Measurements from ENCODE around the gene CAPN5. TPM values are rescaled to one million over a fixed set of nuclear protein-coding genes. Genes with fewer than 3 reads are reported as not detected.

CAPN5 gene
- total and polyA plus RNA-seq, 10 donors, result 0.80 to 9.2 (median 4.6) TPM

DNA sequence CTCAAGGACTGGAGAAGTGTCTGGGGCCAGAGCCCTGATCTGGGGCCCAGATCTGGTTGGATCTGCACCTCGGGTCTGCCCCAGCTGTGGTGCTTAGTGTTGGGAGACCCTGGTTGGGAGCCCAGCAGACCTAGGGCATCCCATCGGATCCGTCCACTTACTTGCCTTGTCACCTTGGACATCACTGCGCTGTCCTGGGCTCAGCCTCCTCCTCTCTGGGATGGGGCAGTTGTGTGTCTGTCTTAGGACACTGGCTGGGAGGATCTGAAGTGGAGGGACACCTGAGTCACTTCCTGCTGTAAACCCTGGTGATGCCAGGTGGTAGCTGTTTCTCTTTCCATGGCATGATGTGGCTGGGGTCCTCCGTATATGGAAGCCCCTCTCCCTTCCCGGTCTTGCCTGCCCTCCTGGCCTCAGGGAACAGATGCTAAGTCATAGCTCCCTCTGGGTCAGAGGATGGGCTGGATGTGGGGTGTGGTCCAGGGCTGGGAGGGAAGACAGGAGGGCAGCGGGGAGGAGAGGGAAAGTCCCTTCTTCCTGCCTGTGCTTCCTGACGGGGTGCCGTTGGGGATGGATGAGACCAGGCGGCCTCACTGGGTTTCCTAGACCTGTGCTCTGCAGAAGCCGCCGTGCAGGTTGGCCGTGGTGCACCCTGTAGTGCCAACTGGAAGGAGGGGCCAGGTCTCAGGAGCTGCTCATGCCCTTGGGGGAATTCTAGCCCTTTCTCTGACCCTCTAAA lies 23.8 kb downstream of the CAPN5 start:
- Histone ChIP-seq H3K9me3 (no peaks in the 10 kb centered on the region), H3K36me3 (peaks cover 0 to 9% (median 0%) of the 10 kb centered on the region in 6 donors), H3K4me1 (peaks cover 0 to 28% (median 5%) of the 10 kb centered on the region in 6 donors), H3K27me3 (replicated peaks in 1 of 7) (no peaks in the 10 kb centered on the region), H3K27ac (no peak overlapping the region), H3K4me3 (no peak overlapping the region)
- peak; percentile 70 for DNase-seq
- 50 to 70% (median 56%) methylated on average over 6 to 13 of the region's 13 CpGs for WGBS, 5 donors
- intact Hi-C loops (cut with DNase I; ENCODE audit: low total_unique reads), result loop anchor here (2.0 kb wide), 1 partner anchor 42 kb away; no protein-coding TSS in a partner anchor
- no peak for TF ChIP-seq POLR2AphosphoS5 (IDR thresholded peaks at IDR 0.05)
- no peak for TF ChIP-seq POLR2A (IDR thresholded peaks at IDR 0.05)
- TF ChIP-seq, protein P1, sequence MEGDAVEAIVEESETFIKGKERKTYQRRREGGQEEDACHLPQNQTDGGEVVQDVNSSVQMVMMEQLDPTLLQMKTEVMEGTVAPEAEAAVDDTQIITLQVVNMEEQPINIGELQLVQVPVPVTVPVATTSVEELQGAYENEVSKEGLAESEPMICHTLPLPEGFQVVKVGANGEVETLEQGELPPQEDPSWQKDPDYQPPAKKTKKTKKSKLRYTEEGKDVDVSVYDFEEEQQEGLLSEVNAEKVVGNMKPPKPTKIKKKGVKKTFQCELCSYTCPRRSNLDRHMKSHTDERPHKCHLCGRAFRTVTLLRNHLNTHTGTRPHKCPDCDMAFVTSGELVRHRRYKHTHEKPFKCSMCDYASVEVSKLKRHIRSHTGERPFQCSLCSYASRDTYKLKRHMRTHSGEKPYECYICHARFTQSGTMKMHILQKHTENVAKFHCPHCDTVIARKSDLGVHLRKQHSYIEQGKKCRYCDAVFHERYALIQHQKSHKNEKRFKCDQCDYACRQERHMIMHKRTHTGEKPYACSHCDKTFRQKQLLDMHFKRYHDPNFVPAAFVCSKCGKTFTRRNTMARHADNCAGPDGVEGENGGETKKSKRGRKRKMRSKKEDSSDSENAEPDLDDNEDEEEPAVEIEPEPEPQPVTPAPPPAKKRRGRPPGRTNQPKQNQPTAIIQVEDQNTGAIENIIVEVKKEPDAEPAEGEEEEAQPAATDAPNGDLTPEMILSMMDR (IDR thresholded peaks at IDR 0.05 in 8 of 11, conservative IDR thresholded peaks at IDR 0.05 in 3 of 11), result no peak

DNA sequence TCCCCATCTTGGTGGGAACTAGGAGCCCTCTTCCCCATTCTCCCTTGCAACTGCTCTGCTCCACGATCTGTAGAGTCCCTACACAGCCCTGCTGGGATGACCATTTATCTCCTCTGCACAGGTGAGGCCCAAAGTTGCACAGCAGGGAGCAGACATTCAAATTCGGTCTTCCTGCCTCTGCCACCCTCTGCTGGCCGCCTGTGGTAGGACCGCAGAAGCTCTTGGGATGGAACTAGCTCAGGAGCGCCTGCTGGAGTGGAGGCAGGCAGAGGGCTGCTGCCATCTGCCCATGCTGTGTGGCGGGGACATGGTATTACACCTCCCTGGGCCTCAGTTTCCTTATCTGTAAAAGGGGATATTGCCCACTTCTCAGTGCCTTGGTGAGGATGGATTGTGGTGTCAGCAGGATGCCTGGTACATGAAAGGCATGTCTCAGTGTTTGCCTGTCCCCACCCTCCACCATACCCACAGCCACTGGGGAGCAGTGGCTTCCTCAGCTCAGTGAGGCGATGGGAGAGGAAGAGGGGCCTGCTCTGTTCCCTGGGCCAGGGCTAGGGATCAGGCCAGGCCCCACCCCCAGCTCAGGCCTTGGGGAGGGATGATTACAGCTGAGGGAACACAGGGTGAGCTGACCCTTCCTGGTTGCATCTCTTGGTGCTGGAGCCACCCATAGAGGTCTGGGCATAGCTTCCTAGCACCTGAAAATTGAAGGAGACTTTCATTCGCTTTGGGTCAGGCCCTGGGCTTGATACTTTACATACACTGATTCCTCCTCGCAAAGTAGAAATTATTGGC lies 24.6 kb downstream of the CAPN5 start:
- Histone ChIP-seq H3K4me3 (no peak overlapping the region), H3K4me1 (peaks cover 0 to 20% (median 3%) of the 10 kb centered on the region in 6 donors), H3K9me3 (no peaks in the 10 kb centered on the region), H3K27me3 (replicated peaks in 1 of 7) (no peaks in the 10 kb centered on the region), H3K27ac (no peak overlapping the region), H3K36me3 (peaks cover 0 to 9% (median 0%) of the 10 kb centered on the region in 6 donors)
- TF ChIP-seq POLR2A (IDR thresholded peaks at IDR 0.05) (no peak), POLR2AphosphoS5 (IDR thresholded peaks at IDR 0.05) (peak in 1 of 3 donors; percentile 41)
- TF ChIP-seq, protein P1 (IDR thresholded peaks at IDR 0.05 in 8 of 11, conservative IDR thresholded peaks at IDR 0.05 in 3 of 11), result peak; percentile 86 to 94 (median 90)
- intact Hi-C loops (cut with DNase I; ENCODE audit: low total_unique reads), result loop anchor here (2.0 kb wide), 1 partner anchor 43 kb away; no protein-coding TSS in a partner anchor
- peak; percentile 90 for DNase-seq
- 27 to 38% (median 32%) methylated on average over 8 to 9 of the region's 9 CpGs for WGBS, 5 donors

DNA sequence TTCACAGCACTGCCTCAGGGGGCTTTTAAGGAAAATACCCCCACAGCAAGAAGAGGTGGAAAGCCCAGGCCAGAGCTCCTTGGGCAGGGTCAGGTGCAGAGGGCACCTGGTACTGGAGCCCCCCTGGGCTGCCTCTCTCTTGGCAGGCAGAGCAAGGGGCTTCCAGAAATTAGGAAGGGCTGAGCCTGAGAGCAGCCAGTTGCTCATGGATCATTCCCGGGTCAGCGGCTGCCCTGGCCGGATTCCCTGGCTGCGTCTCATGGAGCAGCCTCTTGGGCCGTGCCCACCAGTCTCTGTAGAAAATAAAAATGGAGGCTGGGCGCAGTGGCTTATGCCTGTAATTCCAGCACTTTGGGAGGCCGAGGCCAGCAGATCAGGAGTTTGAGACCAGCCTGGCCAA lies 25.6 kb downstream of the CAPN5 start:
- Histone ChIP-seq H3K9me3 (no peaks in the 10 kb centered on the region), H3K4me1 (peaks cover 0 to 9% (median 2%) of the 10 kb centered on the region in 6 donors), H3K4me3 (no peak overlapping the region), H3K27me3 (replicated peaks in 1 of 7) (no peaks in the 10 kb centered on the region), H3K36me3 (peaks cover 0 to 9% (median 0%) of the 10 kb centered on the region in 6 donors), H3K27ac (no peak overlapping the region)
- intact Hi-C loops (cut with DNase I; ENCODE audit: low total_unique reads), result no loop called here
- 63 to 84% (median 78%) methylated on average over 4 to 7 of the region's 7 CpGs for WGBS, 5 donors
- peak; percentile 63 for DNase-seq
- no peak for TF ChIP-seq POLR2A (IDR thresholded peaks at IDR 0.05)
- TF ChIP-seq, protein P1 (IDR thresholded peaks at IDR 0.05 in 8 of 11, conservative IDR thresholded peaks at IDR 0.05 in 3 of 11), result no peak
- TF ChIP-seq POLR2AphosphoS5 (IDR thresholded peaks at IDR 0.05), result no peak
